ENCODE data around the gene DTYMK.

Gene DTYMK

GRCh38 chr2:241655516-241656189 is 31.0 kb downstream of the DTYMK start:
- FAIRE-seq, result no peak
- no peak for TF ChIP-seq POLR2A (IDR thresholded peaks at IDR 0.05; ENCODE audit: low read depth, low read length)
- DNase-seq (ENCODE audit: insufficient read length, low spot score), result no peak

- FAIRE-seq (no peak), DNase-seq (ENCODE audit: insufficient read length, low spot score) (no peak)
- TF ChIP-seq POLR2A (IDR thresholded peaks at IDR 0.05; ENCODE audit: low read depth, low read length), result no peak
These were observed 32.1 kb downstream of the DTYMK start for GRCh38 chr2:241654551-241654950.

DNA sequence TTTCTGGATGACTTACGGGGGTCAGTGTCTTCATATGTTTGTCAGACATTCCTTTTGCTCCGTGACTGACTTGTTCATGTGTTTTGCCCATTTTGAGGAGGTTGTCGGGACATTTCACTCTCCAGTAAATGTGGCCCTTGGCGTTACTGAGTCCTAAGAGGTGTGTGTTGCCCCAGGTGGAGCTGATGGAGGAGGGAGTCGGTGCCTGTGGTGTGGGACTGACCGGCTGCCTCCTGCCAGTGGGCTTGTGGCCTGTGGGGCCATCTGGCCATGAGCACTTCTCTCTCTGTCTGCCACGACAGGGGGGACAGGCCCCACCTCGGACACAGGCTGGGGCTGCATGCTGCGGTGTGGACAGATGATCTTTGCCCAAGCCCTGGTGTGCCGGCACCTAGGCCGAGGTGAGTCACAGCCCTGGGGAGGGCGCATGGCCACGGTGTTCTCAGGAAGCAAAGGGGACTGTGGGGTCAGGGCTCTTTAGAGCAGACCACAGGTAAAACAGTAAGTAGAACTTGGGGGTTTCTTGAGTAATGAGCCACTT is 33.3 kb downstream of the DTYMK start:
- DNase-seq (ENCODE audit: insufficient read length, low spot score) (no peak), FAIRE-seq (no peak)
- no peak for TF ChIP-seq POLR2A (IDR thresholded peaks at IDR 0.05; ENCODE audit: low read depth, low read length)

DNA sequence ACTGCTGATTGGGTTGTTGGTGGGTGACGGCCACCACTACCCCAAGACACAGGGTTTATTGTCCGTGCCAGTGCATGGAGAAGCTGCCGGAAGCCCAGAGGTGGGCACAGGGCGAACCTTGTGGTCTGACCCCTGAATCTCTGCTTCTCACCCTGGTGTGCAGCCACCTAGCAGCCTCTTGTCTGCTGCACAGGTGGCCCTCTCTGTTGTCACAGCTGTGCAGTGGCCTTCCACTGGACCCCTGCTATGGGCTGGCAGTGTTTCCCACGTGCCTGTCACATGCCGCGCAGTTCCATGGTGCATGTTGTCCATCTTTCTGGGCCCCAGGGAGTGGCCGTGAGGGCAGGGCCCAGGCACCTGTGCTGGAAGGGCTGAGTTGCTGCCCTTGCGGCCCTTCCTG is 33.9 kb downstream of the DTYMK start:
- TF ChIP-seq POLR2A (IDR thresholded peaks at IDR 0.05; ENCODE audit: low read depth, low read length), result no peak
- FAIRE-seq (no peak), DNase-seq (ENCODE audit: insufficient read length, low spot score) (no peak)

DNA sequence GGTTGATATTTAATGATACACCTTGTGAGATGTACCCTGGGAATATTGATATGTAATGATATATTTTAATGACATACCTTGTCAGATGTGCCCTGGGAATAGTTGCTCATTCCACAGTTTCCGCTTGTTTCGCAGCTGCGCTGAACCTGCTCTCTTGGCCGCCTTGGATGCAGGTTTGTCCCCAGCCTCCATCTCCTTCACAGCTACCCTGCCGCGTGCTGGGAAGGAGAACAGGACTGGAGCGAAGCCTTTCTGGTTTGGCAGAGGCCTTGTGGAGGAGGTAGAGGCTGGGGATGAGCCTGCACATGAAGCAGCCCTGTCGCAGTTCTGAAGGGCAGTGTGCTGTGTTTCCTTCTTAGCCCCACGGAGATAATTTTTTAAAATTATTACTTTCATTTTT is 34.5 kb downstream of the DTYMK start:
- DNase-seq (ENCODE audit: insufficient read length, low spot score) (no peak), FAIRE-seq (no peak)
- no peak for TF ChIP-seq POLR2A (IDR thresholded peaks at IDR 0.05; ENCODE audit: low read depth, low read length)

DNA sequence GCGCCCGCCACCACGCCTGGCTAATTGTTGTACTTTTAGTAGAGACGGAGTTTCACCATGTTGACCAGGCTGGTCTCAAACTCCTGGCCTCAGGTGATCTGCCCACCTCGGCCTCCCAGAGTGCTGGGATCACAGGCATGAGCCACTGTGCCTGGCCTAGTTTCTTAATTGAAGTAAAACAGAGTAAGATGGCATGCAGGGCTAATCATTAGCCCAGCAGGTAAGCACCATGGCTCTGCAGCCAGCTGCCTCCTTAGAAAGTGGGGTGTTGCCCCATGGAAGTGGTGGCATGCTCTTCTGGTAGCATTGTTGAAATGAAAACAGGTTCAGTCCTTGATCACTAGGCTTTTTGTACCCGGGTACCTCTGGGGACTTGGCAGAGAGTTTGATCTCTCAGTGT is 36.7 kb downstream of the DTYMK start:
- DNase-seq (ENCODE audit: insufficient read length, low spot score), result no peak
- FAIRE-seq, result no peak
- no peak for TF ChIP-seq POLR2A (IDR thresholded peaks at IDR 0.05; ENCODE audit: low read depth, low read length)

GRCh38 chr2:241649404-241649803 is 37.2 kb downstream of the DTYMK start:
- no peak for TF ChIP-seq POLR2A (IDR thresholded peaks at IDR 0.05; ENCODE audit: low read depth, low read length)
- no peak for FAIRE-seq
- no peak for DNase-seq (ENCODE audit: insufficient read length, low spot score)

DNA sequence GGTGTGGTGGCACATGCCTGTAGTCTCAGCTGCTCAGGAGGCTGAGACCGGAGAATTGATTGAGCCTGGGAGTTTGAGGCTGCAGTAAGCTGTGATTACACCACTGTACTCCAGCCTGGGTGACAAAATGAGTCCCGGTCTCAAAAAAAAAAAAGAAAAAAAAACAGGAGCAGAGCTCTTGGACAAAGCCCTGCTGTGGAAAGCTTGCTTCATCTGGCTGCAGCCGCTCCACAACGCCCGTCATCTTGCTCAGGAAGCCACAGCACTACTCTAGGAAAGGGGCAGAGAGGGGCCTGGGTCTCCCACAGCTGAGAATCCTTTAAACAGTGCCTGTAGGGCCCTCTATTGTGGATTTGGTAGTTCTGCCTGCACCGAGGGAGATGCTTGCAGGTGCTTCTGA is 38.2 kb downstream of the DTYMK start:
- no peak for DNase-seq (ENCODE audit: insufficient read length, low spot score)
- FAIRE-seq, result no peak
- no peak for TF ChIP-seq POLR2A (IDR thresholded peaks at IDR 0.05; ENCODE audit: low read depth, low read length)

GRCh38 chr2:241645915-241646645 is 40.5 kb downstream of the DTYMK start:
- DNase-seq (ENCODE audit: insufficient read length, low spot score) (no peak), FAIRE-seq (no peak)
- no peak for TF ChIP-seq POLR2A (IDR thresholded peaks at IDR 0.05; ENCODE audit: low read depth, low read length)

- no peak for TF ChIP-seq POLR2A (IDR thresholded peaks at IDR 0.05; ENCODE audit: low read depth, low read length)
- DNase-seq (ENCODE audit: insufficient read length, low spot score) (no peak), FAIRE-seq (no peak)
These were observed 41.3 kb downstream of the DTYMK start for GRCh38 chr2:241645056-241645914.

DNA sequence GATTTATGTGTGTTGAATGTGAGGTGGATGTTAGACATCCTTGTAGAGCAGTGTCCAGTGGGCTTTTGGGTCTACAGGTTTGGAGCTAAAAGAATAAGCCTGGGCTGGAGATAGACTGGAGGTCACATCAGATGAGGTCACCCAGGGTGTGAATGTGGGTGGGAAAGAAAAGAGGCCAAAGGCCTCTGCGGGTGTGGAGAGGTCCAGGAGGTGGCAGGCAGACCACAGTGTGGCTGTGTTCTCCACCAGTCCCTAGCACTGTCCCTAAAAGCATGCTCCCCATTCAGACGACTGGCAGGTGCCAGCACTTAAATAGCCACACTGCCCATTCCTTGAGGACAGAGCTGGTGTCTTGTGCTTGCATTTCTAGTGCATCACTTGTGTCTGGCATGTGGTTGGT is 45.0 kb downstream of the DTYMK start:
- no peak for FAIRE-seq
- DNase-seq (ENCODE audit: insufficient read length, low spot score), result no peak
- TF ChIP-seq POLR2A (IDR thresholded peaks at IDR 0.05; ENCODE audit: low read depth, low read length), result no peak

DNA sequence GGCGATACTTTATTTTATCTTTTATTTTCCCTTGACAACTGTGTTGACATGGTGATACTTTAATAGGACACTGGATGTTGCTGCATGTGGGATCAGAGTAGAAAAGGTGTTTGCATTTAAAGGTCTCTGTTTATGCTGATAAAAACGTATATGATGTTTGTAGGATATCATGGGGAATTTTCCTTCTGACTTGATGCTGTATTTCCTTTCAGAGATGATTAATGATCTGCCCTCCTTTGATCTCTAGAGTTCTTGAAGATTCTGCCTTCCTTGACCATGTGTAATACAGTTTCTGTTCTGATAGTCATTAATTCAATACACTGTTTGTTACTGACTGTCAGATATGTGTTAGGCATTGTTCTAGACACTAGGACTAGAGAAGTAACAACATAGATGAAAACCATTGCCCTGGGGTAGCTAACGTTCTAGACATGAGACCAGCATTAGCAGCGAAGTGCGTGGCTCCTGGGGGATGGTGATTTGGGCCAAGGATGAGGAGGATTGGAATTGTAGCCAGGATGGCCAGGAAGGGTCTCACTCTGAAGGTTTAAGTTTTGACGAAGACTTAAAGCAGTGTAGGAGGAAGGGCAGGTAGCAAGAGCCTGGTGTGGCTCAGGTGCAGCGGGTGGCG is 46.3 kb downstream of the DTYMK start:
- FAIRE-seq (no peak), DNase-seq (ENCODE audit: insufficient read length, low spot score) (no peak)
- TF ChIP-seq POLR2A (IDR thresholded peaks at IDR 0.05; ENCODE audit: low read depth, low read length), result no peak

DNA sequence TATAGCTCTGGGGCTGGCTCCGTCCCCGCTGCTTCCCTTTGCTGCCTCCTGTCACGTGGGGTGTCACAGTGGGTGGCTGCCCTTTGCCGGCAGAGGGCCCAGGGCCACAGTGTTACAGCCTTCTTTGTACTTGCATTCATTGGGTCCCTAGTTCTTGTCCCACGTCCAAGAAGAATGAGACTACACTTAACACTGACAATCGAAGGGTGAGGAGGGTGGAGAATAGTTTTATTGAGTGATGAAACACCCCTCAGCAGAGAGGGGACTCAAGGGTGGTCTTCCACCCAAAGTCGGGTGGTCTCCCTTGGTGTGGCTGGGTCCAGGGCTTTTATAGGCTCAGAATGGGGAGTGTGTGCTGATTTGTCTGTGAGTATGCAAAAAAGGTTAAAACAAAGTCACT is 47.2 kb downstream of the DTYMK start:
- no peak for FAIRE-seq
- DNase-seq (ENCODE audit: insufficient read length, low spot score), result no peak
- no peak for TF ChIP-seq POLR2A (IDR thresholded peaks at IDR 0.05; ENCODE audit: low read depth, low read length)

GRCh38 chr2:241638940-241639339 is 47.7 kb downstream of the DTYMK start:
- FAIRE-seq (no peak), DNase-seq (ENCODE audit: insufficient read length, low spot score) (no peak)
- no peak for TF ChIP-seq POLR2A (IDR thresholded peaks at IDR 0.05; ENCODE audit: low read depth, low read length)
